Hindlimb muscle (tissue), 1 donor: ENCODE measurements around the gene MRFAP1. TPM values are rescaled to one million over a fixed set of nuclear protein-coding genes. Genes with fewer than 3 reads are reported as not detected.
"Not testable (repeated sequence)": the region's sequence is repeated elsewhere in the genome, so short reads cannot be mapped to it uniquely, and the experiment has no call there.

Source experiments
- DNase-seq: peaks from one replicate; pipeline ENCODE4 v3.0.0-alpha.2; 2013
- polyA plus RNA-seq: library from polyadenylated mRNA; unstranded; fragments of 120-200 nt; gene quantifications from one replicate; pipeline ENCODE4 v1.2.1, GENCODE V29; 2013; ENCODE audit not compliant: insufficient read length

The MRFAP1 gene
- polyA plus RNA-seq, 1 donor = 227 TPM

DNA sequence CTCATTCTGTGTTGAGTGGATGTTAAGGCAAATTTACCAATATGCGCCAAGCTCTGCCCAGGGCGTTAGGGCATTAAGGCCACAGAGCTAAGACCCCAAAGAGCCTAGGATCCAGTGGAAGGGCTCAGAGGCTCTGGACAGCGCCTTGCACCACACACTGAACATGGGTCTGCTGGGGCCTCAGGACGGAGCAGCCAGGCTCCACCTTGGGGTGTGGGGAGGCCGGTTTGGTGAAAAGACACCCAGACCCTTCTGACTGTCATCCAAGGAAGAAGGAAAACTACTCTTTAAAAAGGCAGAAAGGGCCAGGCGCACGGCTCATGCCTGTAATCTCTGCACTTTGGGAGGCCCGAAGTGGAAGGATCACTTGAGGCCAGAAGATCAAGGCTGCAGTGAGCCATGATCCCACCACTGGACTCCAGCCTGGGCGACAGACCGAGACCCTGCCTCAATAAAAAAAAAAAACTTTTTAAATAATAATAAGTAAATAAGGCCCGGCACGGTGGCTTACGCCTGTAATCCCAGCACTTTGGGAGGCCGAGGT is 1.3 kb upstream of the MRFAP1 start:
- DNase-seq = no peak

DNA sequence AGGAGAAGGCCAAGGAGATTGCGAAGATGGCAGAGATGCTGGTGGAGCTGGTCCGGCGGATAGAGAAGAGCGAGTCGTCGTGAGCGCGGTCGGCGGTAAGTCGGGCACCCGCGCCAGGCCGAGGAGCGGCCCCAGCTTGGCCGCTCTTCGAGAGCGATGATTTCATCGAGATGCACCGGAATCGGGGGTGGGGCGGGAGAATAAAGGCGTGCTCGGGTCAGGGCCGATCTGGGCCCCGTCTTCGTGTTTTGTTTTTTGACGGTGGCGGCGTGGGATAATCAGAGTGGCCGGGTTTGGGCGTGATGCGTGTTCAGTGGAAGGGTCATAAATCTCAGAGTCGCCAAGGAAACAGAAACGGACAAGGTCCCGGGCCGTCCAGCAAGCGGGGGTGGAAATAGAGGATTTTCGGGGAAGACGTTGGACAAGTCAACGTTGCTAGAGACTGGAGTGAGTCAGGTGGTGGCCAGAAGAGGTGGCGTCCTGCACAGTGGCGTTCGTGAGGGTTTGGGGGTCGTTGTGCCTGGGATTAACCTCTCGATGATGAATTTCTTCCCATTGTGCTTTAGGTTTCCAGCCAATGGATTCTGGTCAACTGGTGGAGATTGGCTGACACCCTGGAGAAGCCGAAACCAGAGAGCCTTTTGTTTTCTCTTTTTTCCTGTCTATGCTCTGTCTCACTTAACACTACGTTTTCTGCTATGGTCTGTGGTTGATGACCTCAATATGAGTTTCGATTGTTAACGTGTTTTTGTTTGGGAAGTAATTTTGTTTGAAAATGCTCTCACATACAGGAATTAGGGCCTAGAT is 882 bp downstream of the MRFAP1 start:
- DNase-seq = peak; percentile 66

DNA sequence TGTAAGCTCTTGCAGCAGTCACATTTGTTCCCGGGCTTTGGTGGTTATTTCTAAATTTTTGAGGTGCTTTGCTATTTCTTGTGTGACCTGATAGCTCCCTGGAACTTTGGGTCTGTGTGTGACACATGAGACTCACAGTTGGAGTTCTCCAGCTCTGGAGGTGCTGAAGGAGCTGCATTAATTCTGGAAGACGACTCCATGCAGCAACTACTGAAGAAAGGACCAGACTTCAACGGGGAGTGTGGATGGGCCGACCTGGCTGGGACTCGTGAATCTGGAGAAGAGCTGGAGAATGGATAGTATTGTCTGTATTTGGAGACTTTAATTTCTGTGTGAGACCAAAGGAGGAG is 1.5 kb downstream of the MRFAP1 start:
- DNase-seq = no peak

DNA sequence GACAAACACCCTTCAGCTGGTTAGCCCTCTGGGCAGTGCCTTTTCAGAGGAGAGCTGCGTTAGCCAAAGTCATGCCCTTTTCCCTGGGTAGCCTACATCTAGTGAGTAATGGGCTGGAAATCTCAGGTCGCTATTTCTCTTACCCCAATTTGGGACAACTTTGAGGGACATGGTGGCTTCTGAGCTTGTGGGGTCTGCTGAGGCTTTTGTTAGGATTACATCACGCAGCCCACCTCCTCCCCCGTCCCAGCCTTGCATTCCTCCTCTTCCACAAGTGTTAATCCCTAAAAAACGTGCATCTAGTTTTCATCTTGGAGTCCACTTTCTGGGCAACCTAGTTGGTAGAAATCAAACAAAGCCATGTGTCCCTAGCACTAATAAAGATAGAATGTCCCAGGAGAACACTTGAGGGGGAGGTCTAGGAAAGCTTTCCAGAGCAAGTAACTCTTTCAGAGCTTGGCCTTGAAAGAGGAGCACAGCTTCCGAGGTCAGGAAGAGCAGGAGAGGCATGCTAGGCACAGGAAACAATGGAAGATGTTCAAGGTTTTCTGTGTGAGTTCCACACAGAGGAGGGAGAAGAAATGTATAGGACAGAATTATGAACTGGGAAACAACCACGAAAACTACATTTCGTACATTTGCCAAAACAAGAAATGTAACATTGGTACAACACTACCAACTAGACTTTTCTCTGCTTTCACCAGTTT is 2.8 kb downstream of the MRFAP1 start:
- DNase-seq = no peak

DNA sequence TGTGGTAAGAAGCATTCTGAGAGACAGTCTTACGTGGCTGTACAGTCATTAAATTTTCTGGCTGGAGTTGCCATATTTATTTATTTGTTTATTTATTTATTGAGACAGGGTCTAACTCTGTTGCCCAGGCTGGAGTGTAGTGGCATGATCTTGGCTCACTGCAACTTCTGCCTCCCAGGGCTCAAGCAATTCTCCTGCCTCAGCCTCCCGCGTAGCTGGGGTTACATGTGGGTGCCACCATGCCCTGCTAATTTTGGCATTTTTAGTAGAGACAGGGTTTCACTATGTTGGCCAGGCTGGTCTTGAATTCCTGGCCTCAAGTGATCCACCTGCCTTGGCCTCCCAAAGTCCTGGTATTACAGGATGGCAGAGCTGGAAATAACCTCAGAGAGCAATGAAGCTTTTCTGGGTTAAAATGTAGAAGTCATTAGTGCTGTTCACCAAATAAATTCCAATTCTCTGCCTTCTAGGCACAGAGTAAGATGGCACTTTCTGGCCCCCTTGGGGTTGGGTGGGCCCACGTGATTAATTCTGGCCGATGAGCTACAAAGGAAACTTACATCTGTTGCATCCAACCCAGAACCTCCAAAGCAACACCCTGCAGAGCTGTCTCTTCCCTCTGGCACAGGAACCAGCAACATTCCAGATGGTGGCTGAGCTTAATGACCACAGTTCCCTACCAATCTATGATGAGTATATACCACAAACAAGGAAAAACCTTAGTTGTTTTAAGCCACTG is 4.5 kb downstream of the MRFAP1 start:
- no peak for DNase-seq

DNA sequence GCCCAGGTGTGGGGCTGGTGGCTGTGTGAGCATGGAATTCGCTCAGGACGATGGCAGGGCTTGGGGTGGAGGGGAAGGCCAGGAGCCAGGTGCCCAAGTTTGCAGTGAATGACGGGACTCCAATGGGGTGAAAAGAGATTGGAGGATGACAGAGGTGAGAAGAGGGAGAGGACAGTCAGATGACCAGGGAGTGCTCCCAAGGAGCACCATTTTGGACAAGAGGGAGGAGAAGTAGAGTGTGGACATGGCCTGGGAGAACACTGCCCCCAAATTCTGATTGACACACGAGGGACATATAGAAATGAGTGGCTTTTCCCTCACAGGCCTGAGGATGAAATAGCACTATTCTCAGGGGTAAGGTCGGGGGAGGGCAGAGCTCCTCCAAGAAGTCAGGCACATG is 6.7 kb downstream of the MRFAP1 start:
- DNase-seq = no peak

DNA sequence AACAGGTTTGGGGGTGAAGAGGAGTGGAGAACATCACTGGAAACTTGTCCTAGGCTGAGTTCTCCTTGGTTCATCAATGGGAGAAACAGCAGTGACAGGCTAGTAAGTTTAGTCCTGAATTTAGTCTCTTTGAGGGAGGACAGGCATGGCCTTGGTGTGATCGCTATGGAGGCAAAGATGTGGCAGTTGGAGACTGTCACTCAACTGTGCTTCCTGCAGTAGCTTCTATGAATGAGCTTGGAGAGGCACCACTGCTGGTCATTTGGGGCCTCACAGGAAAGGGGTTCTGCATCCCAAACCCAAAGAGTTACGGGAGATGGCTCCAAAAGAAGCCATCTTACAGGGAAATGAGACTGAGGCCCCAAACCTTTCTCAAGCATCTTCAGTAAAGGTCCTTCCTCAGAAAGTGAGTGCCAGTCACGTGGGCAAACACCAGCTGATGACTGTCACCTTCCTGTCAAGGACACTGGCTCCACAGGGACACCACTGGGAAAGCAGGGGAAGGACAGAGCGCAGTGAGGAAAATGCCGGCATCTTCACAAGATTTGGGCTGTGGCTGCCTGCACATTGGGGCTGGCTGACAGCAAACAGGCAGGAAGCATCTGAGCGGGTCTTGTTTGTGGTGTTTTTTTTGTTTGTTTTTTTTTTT is 7.2 kb downstream of the MRFAP1 start:
- DNase-seq = no peak

DNA sequence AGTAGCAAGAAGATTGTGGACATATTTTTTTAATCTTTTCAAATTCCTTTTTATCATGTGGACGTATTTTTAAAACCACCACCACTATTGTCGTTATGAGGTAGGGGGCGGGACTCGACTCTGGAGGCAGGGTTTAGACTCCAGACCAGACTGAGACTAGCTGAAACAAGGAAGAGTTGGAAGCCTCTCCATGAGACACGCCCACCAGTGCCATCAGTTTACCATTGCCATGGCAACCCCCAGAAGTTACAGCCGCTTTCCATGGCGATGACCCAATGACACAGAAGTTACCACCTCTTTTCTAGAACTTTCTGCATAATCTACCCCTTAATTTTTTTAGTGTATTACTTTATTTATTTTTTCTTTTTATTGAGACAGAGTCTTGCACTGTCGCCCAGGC is 8.7 kb downstream of the MRFAP1 start:
- DNase-seq = no peak

DNA sequence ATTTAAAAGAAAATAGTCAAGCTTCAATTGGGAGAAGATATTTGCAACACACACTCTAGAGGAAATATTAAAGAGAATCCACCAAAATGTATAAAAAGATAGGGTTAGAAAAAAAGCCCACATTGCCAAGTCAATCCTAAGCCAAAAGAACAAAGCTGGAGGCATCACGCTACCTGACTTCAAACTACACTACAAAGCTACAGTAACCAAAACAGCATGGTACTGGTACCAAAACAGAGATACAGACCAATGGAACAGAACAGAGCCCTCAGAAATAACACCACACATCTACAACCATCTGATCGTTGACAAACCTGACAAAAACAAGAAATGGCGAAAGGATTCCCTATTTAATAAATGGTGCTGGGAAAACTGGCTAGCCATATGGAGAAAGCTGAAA is 13.7 kb downstream of the MRFAP1 start:
- DNase-seq = not testable (repeated sequence)

DNA sequence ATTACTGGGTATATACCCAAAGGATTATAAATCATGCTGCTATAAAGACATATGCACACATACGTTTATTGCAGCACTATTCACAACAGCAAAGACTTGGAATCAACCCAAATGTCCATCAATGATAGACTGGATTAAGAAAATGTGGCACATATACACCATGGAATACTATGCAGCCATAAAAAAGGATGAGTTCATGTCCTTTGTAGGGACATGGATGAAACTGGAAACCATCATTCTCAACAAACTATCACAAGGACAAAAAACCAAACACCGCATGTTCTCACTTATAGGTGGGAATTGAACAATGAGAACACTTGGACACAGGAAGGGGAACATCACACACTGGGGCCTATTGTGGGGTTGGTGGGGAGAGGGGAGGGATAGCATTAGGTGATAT is 14.8 kb downstream of the MRFAP1 start:
- not testable (repeated sequence) for DNase-seq

DNA sequence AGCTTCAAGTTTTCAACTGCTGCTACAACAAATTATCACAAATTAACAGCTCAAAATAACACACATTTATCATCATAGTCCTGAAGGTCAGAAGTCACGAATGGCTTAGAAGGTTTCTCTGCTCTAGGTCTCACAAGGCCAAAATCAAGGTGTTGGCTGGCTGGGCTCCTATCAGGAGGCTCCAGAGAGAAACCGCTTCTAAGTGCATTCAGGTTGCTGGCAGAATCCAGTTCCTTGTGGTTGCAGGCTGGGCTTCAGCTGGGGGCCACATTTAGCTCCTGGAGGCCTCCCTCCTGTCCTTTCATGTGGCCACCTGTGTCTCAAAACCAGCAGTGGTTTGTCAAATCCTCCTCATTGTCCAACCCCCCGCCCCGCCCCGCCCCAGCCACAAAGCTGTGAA is 15.4 kb downstream of the MRFAP1 start:
- DNase-seq = no peak

DNA sequence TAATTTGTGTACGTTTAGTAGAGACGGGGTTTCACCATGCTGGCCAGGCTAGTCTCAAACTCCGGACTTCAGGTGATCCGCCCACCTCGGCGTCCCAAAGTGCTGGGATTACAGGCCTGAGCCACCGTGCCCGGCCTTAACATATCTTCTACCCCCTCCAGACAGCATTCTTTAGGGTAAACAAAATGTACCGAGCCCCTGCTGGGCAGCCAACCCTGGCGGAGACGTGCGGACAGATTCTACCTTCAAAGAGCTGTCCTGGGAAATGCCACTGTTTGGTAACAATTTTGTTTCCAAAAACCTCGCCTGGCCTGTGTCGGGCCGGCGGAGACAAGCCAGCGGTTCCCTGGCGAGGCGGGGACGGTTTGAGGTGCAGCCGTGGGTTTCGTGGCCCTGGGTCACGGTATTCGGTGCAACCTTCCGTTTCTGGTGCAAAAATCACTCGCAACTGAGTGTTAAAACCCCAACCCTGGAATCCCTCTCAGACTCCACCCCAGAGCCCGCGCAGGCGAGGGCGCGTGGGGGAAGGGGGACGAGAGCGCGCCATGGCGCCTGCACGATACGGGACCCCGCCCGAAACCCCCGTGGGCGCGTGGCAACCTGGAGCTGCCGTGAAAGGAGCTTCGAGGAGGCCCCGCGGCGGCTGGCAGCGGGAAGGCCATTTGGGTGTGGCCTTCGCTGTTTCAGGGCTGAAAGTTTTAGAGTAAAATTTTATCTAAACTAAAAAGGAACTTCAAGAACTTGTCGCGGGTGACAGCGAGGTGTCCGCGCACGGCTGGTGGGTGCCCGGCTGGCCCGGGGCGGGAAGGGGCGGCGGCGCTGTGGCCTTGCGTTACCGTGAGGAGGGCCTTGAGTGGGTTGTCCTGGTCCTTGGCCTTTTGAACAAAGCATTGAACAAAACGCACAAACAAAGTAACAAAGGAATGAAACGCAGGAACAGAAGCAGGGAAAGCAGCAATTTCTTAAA is 17.0 kb downstream of the MRFAP1 start:
- no peak for DNase-seq

DNA sequence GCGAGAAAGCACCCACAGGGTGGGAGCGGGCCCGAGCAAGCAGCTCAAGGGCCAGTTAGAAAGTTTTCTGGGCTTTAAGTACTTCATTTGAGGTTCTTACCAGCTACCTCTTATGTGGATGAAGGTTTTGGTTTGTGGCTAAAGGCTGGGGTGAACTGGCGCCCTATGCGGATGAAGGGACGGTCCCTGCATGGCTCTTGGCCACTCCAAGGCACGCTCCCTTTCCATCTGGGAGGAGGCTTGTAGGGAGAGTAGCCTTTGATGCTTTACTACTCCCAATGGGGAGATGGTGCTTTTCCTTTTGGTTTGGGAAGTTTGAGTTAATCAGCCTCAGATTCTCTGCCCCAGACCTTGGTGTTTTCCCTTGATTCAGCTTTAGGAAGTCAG is 17.7 kb downstream of the MRFAP1 start:
- no peak for DNase-seq

DNA sequence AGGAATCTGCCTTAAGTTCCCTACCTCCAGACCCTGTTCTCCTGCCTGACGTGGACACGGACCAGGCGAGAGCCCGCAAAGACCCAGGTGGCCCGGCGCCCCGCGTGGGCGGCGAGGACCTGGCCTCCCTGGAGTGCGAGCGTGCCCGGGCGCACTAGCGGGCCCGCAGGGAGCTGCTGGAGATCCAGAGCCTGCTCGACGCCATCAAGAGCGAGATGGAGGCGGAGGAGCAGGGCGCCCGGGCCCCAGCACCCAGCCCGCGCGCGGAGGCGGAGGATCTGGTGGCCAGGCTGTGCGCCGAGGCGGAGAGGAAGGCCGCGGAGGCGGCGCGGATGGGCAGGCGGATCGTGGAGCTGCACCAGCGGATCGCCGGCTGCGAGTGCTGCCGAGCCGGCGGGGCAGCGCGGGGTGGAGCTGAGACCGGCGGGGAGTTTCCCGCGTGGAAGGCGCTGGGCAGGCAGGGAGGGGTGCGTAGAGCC is 18.2 kb downstream of the MRFAP1 start:
- DNase-seq = peak; percentile 35

DNA sequence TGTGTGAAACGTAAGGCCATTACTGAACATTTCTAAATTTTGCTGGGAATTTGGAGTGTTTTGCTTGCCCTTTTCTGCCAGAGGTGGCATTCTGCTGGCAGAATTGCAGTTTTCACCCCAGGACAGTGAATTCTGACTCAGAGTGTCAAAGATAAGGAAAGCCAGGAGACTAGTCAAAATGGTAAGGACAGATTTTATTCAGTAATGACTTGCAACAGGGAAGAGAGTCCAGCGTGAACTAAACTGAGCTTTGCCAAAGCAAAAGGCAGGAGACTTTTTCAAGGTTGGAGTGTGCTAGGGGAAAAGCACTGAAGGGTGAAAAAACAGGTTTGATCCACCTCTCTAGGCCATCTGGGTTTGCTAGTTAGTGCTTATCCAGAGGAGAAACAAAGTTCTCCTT is 19.4 kb downstream of the MRFAP1 start:
- no peak for DNase-seq

DNA sequence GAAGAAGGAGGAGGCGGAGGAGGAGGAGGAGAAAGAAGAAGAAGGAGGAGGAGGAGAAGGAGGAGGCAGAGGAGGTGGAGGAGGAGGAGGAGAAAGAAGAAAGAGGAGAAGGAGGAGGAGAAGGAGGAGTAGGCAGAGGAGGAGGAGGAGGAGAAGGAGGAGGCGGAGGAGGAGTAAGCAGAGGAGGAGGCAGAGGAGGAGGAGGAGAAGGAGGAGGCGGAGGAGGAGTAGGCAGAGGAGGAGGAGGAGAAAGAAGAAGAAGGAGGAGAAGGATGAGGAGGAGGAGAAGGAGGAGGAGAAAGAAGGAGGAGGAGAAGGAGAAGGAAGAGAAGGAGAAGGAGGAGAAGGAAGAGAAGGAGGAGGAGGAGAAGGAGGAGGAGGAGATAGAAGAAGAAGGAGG is 19.9 kb downstream of the MRFAP1 start:
- no peak for DNase-seq

DNA sequence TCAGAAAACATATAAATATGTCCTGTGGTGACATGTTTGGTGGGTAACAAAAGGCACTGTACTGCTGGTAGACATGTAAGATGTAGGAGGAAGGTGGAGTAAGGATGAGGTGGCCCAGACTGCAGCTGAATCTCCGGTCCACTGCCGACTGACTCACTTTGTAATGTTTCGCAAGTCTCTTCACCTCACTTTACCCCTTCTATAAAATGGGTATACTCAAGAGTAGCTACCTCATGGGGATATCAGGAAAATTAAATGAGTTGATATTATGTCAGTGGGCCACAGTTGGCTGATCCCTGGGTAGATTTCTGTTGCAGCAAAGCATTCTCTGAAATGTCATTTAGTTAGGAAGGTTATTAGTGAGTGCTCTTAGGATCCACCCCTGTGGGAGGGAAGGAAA is 22.1 kb downstream of the MRFAP1 start:
- no peak for DNase-seq

DNA sequence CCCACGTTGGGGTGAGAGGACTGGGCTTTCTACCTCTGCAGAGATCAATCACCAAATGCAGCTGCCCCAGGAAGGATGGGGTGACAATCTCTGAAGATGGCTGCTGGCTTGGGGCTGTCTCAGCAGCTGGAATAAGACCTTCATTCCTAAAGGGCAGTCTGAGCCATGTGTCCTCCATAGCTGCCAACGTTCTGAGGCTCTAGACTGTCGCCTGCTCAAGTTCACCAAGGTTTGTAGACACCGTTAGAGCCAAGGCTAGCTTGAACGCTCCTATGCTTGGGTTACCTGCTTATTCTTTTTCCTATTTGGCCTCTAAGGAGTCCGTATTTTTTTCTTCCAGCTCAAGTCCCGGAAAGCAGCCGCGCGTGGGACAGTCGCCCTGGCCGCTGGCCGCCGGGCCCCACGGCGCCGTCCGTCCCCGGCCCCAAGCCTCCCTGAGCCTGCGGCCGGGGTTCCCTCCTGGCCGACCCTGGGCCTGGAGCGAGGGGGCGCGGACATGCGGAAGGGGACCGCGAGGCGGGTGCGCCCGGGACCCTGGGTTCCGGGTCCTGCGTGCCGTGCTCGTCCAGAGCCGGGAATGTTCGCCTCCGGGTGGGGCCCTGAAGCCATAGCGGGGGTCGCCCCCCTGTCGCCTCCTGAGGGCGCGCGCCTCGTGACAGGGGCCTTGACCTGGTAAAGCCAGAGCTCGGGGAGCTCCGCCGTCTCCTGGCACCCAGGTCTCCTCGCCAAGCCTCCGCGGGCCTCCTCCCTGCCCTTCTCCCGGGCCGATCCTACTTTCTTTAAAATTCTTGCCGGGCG is 23.3 kb downstream of the MRFAP1 start:
- no peak for DNase-seq

DNA sequence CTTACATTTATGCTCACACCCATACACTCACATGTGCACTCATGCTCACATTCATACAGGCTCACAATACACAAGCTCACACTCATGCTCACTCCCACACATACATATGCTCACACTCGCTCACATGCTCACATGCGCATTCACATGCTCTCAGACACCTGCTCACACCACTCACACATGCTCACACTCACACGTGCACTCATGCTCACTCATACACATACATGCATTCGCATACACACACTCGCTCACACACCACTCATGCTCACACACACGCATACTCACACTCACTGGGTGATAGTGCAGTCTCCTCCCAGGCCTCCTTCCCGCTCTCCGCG is 24.8 kb downstream of the MRFAP1 start:
- DNase-seq = no peak

DNA sequence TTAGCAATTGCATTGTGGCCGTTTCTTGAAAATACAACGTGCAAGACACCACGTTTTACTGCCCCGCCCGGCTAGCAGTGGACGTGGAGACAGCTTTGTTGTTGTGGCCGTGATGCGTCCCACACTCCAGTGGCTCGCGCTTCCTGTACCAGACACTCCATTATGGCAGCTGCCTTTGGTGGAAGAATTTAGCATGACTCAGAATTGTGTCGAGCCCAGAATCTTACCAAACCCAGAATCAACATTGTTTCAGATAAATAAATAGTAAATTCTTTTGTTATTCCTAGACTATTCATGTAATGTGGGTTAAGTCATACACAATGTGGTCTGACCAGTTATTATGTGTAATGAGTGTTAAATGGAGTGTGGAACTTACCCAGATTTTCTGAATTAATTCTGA is 27.9 kb downstream of the MRFAP1 start:
- no peak for DNase-seq

DNA sequence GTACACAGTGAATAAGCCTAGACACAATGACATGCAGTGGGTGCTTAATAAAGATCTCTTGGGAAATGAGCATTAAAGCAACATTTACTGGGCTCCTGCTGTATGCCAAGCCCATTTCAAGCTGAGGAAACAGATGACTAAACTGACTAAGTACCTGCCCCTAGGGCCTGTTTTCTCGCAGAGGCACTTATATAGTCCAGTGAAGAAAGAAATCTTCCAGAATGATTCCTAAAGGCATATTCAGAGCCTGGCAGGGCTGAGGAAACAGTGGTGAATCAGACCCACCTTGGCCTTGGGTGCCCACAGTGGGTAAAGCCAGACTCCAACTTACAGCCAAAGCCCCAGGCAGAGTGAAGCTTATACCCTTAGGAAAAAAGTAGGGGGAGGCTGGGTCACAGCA is 31.2 kb downstream of the MRFAP1 start:
- no peak for DNase-seq
